ENCODE data around the gene SH2B2.

SH2B2 gene

GRCh38 chr7:102287981-102288278, 1.3 kb downstream of the SH2B2 start:
- no peaks in the 10 kb centered on the region for H3K36me3 ChIP-seq (ENCODE audit: insufficient read depth, low read length)
- H2AFZ ChIP-seq (ENCODE audit: low read depth, low read length), result 0 out of 2 replicates have a peak overlapping the region, but pooled peaks have one; percentile 85
- TF ChIP-seq CTCF (IDR thresholded peaks at IDR 0.05; ENCODE audit: borderline replicate concordance, extremely low read depth, low read length, poor library complexity, severe bottlenecking) (no peak), EZH2 (IDR thresholded peaks at IDR 0.05; ENCODE audit: borderline replicate concordance, low read depth, low read length, severe bottlenecking) (no peak)
- peak overlapping the region; percentile 56 to 79; a peak in 3 of 4 replicates for H3K4me3 ChIP-seq (ENCODE audit: low read depth in 1 of 2, low read length in 2 of 2)
- peaks cover 32% of the 10 kb centered on the region for H3K4me1 ChIP-seq (ENCODE audit: insufficient read depth, low read length)
- no peaks in the 10 kb centered on the region for H3K79me2 ChIP-seq (ENCODE audit: insufficient read depth, low read length)
- peak overlapping the region; percentile 99 for H3K4me2 ChIP-seq (ENCODE audit: insufficient read depth, low read length)
- H3K9ac ChIP-seq (ENCODE audit: low read depth, low read length), result peak overlapping the region; percentile 73
- no peak for ATAC-seq (ENCODE audit: insufficient read depth, low read depth)
- H3K27ac ChIP-seq (ENCODE audit: low read length), result no peak overlapping the region
- H4K20me1 ChIP-seq (ENCODE audit: insufficient read depth, low read length), result peaks cover 32% of the 10 kb centered on the region
- no peak for DNase-seq
- no peaks in the 10 kb centered on the region for H3K9me3 ChIP-seq (ENCODE audit: insufficient read depth, low read length, severe bottlenecking)
- peaks cover 28% of the 10 kb centered on the region for H3K27me3 ChIP-seq (ENCODE audit: insufficient read depth, low read length, poor library complexity)

GRCh38 chr7:102288285-102288930, 1.7 kb downstream of the SH2B2 start:
- H3K4me3 ChIP-seq (ENCODE audit: low read depth in 1 of 2, low read length in 2 of 2), result peak overlapping the region in 1 of 2 experiments; percentile 79; a peak in 2 of 4 replicates
- H3K36me3 ChIP-seq (ENCODE audit: insufficient read depth, low read length), result no peaks in the 10 kb centered on the region
- H3K9ac ChIP-seq (ENCODE audit: low read depth, low read length), result no peak overlapping the region; the same call in 1 of the 2 replicates
- ATAC-seq (ENCODE audit: insufficient read depth, low read depth) (no peak), DNase-seq (no peak)
- H3K9me3 ChIP-seq (ENCODE audit: insufficient read depth, low read length, severe bottlenecking), result no peaks in the 10 kb centered on the region
- H3K4me1 ChIP-seq (ENCODE audit: insufficient read depth, low read length), result peaks cover 32% of the 10 kb centered on the region
- H3K4me2 ChIP-seq (ENCODE audit: insufficient read depth, low read length), result peak overlapping the region; percentile 99
- H3K27ac ChIP-seq (ENCODE audit: low read length), result no peak overlapping the region
- no peak overlapping the region for H2AFZ ChIP-seq (ENCODE audit: low read depth, low read length)
- peaks cover 28% of the 10 kb centered on the region for H3K27me3 ChIP-seq (ENCODE audit: insufficient read depth, low read length, poor library complexity)
- H3K79me2 ChIP-seq (ENCODE audit: insufficient read depth, low read length), result no peaks in the 10 kb centered on the region
- H4K20me1 ChIP-seq (ENCODE audit: insufficient read depth, low read length), result peaks cover 32% of the 10 kb centered on the region
- TF ChIP-seq EZH2 (IDR thresholded peaks at IDR 0.05; ENCODE audit: borderline replicate concordance, low read depth, low read length, severe bottlenecking) (no peak), CTCF (IDR thresholded peaks at IDR 0.05; ENCODE audit: borderline replicate concordance, extremely low read depth, low read length, poor library complexity, severe bottlenecking) (peak; percentile 38)

- Histone ChIP-seq H3K27ac (ENCODE audit: low read length) (no peak overlapping the region), H3K9ac (ENCODE audit: low read depth, low read length) (no peak overlapping the region), H3K79me2 (ENCODE audit: insufficient read depth, low read length) (no peaks in the 10 kb centered on the region), H4K20me1 (ENCODE audit: insufficient read depth, low read length) (peaks cover 32% of the 10 kb centered on the region), H3K4me2 (ENCODE audit: insufficient read depth, low read length) (no peak overlapping the region), H3K27me3 (ENCODE audit: insufficient read depth, low read length, poor library complexity) (peaks cover 28% of the 10 kb centered on the region), H3K4me1 (ENCODE audit: insufficient read depth, low read length) (peaks cover 32% of the 10 kb centered on the region), H3K36me3 (ENCODE audit: insufficient read depth, low read length) (no peaks in the 10 kb centered on the region), H2AFZ (ENCODE audit: low read depth, low read length) (no peak overlapping the region), H3K4me3 (ENCODE audit: low read depth in 1 of 2, low read length in 2 of 2) (no peak overlapping the region), H3K9me3 (ENCODE audit: insufficient read depth, low read length, severe bottlenecking) (no peaks in the 10 kb centered on the region)
- DNase-seq, result peak; percentile 25
- TF ChIP-seq EZH2 (IDR thresholded peaks at IDR 0.05; ENCODE audit: borderline replicate concordance, low read depth, low read length, severe bottlenecking), result no peak
- no peak for TF ChIP-seq CTCF (IDR thresholded peaks at IDR 0.05; ENCODE audit: borderline replicate concordance, extremely low read depth, low read length, poor library complexity, severe bottlenecking)
- no peak for ATAC-seq (ENCODE audit: insufficient read depth, low read depth)
Observed at GRCh38 chr7:102289057-102289456, 2.4 kb downstream of the SH2B2 start.

Data from DND-41 (cell line).